HuH-7 (cell line): ENCODE measurements around the gene CAMTA1.

Experiments
- DNase-seq: peaks from one replicate; pipeline ENCODE4 v3.0.0; 2011; ENCODE audit warnings: low spot score

CAMTA1 gene

GRCh38 chr1:7558921-7559869 is 773.9 kb downstream of the CAMTA1 start:
- no peak for DNase-seq

GRCh38 chr1:7560128-7560527 is 774.9 kb downstream of the CAMTA1 start:
- DNase-seq: no peak

DNA sequence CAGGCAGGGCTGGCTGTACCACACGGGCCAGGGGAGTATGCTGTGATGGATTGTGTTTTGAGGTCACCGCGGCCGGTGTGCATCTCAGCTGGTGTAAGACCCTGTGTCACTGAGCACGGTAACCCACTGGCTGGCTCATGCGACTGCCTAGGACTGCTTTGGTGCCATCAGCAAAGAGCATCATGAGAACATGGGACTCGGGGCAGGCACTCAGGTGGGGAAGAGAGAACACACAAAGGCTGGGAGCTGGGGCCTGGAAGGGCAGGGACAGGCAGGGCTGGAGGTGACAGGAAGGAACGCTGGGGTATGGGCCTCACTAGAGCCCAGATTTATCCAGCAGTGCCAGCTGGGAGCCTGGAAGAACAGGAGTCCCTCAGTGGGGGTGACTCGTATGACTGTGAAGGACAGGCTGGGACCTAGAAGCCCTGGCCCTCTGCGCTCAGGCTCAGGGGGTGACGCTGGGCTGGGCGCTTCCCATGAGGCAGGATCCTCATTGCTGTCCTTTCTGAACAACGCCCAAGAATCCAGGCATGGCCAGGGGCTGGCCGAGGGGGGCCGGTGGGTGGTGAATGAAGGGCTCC is 775.4 kb downstream of the CAMTA1 start:
- no peak for DNase-seq

DNA sequence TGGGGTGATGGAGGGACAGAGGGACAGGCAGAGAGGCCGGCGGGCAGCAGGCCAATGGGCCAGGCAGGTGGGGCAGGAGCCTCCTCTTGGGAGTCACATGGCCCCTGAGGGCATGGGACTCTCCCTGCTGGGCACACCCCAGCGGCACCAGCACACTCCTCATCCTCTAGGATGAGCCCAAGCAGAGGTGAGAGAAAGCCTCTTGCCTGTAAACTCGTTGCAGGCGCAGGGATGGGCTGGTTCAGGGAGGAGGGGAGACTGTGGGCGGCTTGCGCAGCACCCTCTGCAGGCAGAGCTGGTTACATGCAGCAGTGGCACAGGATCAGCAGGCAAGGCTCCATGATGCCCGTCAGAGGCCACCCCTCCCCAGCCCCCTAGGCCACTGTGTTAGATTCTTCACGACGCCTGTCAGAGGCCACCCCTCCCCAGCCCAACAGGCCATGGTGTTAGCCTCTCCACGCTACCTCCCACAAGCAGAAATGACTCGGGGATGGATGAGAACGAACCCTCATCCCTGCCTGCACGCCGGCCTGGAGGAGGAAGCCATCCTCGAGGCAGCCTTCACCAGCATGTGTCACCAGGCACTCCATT is 776.2 kb downstream of the CAMTA1 start:
- peak; percentile 59 for DNase-seq

- no peak for DNase-seq
These were observed 776.9 kb downstream of the CAMTA1 start for GRCh38 chr1:7561936-7562728.

DNA sequence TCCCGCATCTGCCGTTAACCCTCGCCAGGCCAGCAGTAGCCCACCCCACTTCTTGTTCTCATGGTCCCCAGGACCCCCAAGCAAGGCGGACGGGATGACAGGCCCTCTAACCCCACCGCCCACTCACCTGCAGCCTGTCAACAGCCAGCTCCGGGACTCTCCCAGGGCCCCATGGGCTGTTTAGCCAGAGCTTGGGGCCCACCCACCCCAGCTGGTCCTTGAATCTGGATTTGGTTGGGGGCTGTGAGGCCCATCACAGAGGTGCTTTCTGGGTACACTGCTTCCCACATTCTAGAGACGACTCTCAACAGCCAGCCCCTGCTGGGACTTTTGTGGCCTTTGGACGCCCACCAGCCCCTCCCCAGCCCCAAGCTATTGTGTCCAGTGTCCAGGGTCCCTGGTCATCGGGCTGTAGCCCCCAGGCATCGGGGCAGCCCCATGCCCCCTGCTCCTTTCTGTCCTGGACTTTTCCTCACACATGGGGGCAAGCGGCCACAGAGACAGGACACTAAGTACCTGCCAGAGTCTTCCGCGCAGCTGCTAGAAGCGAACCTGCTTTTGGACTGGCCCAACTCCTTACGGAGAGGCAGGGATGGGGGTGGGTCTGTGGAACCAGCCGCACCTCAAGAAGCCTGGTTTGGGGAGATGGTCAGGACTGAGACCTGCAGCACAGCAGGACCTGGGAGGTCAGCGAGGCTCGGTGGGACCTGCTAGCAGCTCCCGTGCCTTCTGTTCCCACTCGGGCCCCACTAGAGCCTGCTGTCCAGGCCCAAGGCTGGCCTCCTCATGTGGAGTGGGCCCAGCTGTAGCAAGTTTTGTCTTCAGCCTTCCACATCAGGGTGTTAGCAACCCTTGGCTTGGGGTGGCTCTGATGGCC is 777.7 kb downstream of the CAMTA1 start:
- no peak for DNase-seq

DNA sequence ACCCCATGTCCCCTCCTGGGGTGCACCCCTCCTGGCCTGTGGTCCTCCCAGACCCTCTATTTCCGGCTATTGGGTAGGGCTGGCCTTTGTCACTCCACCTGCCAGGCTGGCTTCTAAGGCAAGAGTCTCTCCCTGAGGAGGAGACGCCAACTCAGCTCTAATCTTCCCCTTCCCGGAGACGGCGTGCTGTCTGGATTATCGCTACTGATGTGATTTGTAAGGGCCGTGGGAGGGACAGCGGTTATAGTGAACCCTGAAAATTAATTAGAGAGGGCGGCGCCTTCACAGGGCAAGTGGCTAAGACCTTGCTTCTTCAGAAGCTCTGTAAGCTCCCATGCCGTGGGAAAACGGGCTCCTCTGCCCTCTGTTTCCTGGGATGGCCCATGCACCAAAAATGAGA is 778.9 kb downstream of the CAMTA1 start:
- DNase-seq: no peak

DNA sequence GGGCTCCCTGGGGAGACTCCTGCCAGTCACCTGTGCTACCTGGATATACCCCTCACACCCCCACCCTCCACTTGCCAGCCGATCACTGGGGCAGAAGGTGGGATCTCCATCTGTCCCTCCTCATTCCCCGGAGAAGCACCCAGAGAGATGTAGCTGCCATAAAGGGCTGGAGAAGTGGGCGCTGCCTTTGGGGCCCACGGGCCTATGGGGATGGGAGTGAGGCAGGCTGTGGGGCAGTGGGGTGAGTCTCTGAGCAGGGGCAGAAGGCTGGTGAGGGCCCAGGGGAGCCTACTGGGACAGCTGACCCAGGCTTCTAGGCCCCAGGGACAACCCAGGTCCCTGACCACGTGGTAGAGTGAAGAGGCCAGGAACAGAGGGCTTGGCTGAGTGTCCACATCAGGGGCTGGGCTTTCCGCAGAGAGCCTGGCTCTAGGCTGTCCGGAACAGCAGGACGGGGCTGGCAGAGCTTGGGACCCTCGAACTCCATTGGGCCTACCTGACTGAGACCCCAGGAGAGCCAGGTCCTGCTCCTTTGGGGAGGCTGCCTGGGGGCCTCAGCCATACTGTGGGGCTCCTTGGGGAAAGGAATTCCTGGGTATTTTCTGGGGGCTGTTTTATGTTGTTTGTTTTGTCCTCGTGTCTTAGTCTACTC is 780.0 kb downstream of the CAMTA1 start:
- no peak for DNase-seq

DNA sequence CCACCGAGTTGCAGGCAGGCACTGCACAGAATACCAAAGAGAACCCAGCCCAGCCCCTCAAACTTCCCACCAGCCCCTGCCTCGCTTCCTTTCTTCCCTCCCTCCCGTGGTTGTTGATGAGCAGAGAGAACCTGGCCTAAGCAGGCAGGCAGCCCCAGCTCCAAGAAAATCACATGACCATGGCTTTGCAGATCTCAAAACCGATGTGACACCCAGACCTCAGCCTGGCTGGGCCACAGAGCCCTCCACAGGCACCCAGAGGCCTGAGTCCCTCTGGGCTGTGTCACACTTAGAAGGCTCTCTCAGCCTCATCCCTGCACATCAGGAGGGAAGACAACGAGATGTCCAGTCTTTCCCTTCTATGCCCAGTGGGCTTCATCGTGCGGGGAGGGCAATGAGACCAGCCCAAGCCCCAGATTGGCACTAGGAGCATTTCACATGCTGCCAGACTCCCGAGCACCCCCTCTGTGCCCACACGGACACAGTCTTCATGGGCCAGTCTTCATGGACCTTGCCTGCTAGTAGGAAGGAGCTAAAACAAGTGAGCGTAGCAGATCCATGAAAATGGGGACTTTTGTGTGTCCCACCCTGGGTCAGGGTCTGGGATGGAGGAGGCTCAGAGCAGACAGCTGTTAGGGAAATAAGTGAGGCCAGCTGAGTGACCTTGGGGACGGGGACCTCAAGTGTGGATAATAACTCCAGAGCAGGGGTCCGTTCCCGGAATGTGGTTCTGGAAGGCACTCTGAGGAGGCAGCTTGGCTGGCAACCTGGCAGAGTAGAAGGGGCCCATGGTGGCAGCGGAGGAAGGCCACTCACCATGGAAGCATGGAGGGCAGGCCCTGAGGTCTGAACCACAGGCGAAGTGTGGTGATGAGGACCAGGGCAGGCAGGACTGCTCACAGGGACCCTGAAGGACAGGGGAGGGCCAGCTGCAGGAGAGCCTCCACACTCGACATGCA is 781.4 kb downstream of the CAMTA1 start:
- no peak for DNase-seq

DNA sequence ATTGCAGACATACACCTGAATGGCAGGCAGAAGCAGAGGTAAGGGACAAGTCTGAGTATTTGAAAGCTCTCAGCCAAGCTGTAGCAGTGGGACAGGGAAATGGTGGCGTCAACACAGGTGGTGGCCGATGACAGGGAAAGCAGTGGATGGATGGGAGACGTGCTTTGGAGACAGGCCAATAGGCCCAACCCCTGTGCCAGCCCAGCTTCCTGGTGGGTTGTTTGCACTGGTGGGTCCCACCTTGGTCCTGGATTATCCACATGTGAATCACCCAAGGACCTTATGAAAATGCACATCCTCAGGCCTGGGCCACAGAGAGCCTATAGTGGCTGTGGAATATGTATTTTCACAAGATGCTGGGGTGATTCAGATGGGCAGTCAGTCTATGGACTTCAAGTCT is 782.1 kb downstream of the CAMTA1 start:
- no peak for DNase-seq

DNA sequence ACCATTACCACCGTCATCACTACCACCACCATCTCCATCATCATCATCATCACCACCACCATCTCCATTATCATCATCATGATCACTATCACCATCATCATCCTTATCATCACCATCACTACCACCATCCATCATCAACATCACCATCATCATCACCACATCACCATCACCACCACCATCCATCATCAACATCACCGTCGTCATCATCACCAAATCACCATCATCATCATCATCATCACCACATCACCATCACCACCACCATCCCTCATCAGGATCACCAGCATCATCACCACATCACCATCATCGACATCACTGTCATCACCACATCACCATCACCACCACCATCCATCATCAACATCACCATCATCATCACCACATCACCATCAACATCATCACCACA is 782.8 kb downstream of the CAMTA1 start:
- no peak for DNase-seq

GRCh38 chr1:7568901-7569524 is 783.8 kb downstream of the CAMTA1 start:
- DNase-seq: no peak

- no peak for DNase-seq
These were observed 785.1 kb downstream of the CAMTA1 start for GRCh38 chr1:7570311-7570710.

GRCh38 chr1:7572654-7573152 is 787.4 kb downstream of the CAMTA1 start:
- DNase-seq: no peak

- no peak for DNase-seq
These were observed 788.2 kb downstream of the CAMTA1 start for GRCh38 chr1:7573481-7573880.

DNA sequence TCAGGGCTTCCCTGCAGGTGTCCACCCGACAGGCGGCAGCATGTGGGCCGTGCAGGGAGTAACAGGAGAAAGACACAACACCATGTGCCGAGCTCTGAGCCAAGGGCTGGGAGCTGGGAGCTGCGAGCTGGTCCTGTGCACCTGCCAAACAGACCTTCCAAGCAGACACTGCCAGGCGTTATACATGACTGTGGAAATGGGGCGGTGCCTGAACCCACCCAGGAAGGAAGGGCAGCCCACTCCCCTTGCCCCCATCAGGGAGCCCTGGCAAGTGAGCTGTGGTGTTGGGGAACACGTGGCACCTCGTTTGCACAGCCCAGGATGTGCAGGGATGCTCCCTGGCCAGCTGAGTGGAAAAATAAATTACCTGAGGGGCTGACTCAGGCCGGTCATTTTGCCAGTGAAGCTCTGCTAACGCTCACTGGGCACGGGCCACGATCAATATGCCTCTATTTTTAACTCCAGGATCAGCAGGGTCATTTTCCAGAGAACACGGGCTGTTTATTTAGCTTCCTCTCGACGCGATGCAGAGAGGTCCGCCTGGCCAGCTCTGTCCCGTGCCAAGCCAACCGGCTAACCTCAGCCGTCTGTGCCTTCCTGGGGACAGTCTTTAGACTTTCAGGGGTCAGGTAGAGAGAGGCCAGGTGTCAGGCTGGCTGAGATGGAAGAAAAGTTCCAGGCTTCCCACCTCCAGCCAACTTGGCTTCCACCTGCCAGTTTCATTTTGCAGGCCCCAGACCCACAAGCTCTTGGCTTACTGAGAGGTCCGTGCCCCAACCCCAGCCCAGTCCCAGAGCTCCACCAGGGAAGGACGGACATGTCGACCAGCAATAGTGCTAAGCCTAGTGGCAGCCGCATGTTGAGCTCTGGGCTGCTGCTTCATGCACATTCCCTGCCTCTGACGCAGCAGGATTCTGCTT is 789.1 kb downstream of the CAMTA1 start:
- DNase-seq: no peak

GRCh38 chr1:7575041-7575400 is 789.8 kb downstream of the CAMTA1 start:
- no peak for DNase-seq
